OCI-LY7 (cell line): ENCODE results near the gene VPS9D1.

Experiments used
- CTCF ChIP-seq: fragments of 200-600 bp; sonication (generic); conservative IDR thresholded peaks from 2 replicates; pipeline ENCODE4 v1.5.1; 2014; ENCODE audit warnings: mild to moderate bottlenecking, antibody characterized with exemption, low read length, moderate library complexity, mixed read lengths
- EZH2phosphoT487 ChIP-seq: fragments of 200-600 bp; sonication (generic); IDR thresholded peaks from 2 replicates; pipeline ENCODE4 v1.6.1; 2018; ENCODE audit warnings: low read depth, borderline replicate concordance, mild to moderate bottlenecking, mixed run types, antibody characterized with exemption, low read length, moderate library complexity, mixed read lengths

GRCh38 chr16:89686520-89687091 is 34.1 kb downstream of the VPS9D1 start, which contains the start of gene CDK10:
- no peak for TF ChIP-seq CTCF
- no peak for TF ChIP-seq EZH2phosphoT487
